OCI-LY1 (cell line): ENCODE measurements around the gene RHPN2.
"Not testable (repeated sequence)": the region's sequence is repeated elsewhere in the genome, so short reads cannot be mapped to it uniquely, and the experiment has no call there.

Experiments
- CTCF ChIP-seq: fragments of 200-600 bp; sonication (generic), shearing (Covaris generic); IDR thresholded peaks from 2 replicates; pipeline ENCODE4 v1.5.1; 2017; ENCODE audit warnings: mild to moderate bottlenecking, antibody characterized with exemption, low read length, moderate library complexity, mixed read lengths
- EZH2 ChIP-seq: fragments of 200-600 bp; sonication (generic), shearing (Covaris generic); IDR thresholded peaks from 2 replicates; pipeline ENCODE4 v1.8.0; 2017; ENCODE audit warnings: borderline replicate concordance, mixed run types, mild to moderate bottlenecking, antibody characterized with exemption, low read length, moderate library complexity, mixed read lengths

DNA sequence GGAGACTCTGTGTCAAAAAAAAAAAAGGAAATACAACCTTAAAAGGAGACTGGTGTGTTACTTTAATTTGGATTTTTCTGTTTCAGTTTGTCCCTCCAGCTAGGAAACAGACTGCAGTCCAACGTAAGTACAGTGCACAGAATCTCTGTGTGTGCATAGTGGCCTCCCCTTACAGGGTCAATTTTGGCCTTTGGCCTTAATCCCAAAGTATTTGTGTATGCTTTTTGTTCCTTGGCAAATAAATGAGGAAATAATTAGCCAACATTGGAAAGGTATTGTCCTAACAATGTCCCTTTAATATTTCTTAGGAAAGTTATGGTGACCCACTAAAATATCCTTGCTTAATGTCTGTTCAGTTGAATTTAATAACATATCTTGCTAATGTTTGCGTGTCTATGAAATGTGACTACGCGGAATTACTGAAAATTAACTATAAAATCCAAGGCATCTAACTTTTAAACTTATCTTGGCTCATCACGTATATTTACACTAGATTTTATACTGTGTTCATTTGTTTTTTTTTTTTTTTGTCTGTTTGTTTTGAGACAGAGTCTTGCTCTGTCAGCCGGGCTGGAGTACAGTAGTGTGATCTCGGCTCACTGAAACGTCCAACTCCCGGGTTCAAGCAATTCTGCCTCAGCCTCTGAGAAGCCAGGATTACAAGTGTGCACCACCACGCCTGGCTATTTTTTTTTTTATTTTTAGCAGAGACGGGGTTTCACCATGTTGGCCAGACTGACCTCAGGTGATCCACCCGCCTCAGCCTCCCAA, 39.0 kb downstream of the RHPN2 start:
- TF ChIP-seq CTCF, EZH2: not testable (repeated sequence)
